K562 (cell line): ENCODE results near the gene CCKAR. TPM values are rescaled to one million over a fixed set of nuclear protein-coding genes. Genes with fewer than 3 reads are reported as not detected.

Experiments used
- ATAC-seq: fragments of 200-7000 bp; cut with Tn5 transposase; 3 replicates; pipeline ENCODE4 v1.9.1; 2020; ENCODE audit warnings: moderate library complexity
- BruUV-seq: library from RNA; stranded (reverse); fragments of 400-500 nt; replicated peaks from 2 replicates; lab custom pipeline; 2021; lab: Mats Ljungman, UMichigan
- CTCF ChIA-PET: fragments of 300-600 bp; formaldehyde crosslinking; extraction: SDS; loops from one replicate; lab custom pipeline; 2021; ENCODE audit warnings: low intra/inter-chr PET ratio; lab: Yijun Ruan, JAX
- POLR2A ChIA-PET: fragments of 300-600, 350-650 bp; sonication (Branson Sonifier 250); formaldehyde crosslinking; extraction: SDS; loops from one replicate; lab custom pipeline; 2021; ENCODE audit warnings: antibody characterized with exemption, inconsistent platforms; lab: Yijun Ruan, JAX
- DNase-seq, 4 experiments: peaks; one replicate each; pipeline versions ENCODE4 v3.0.0 to v3.0.0-alpha.2; 2011 to 2018; ENCODE audit warnings: low spot score in 3 of 4, mixed read lengths in 3 of 4; ENCODE audit errors: extremely low read depth in 1 of 4
- FAIRE-seq: peaks from 2 replicates; lab custom pipeline; 2011; peaks lifted over from hg19 to GRCh38; lab: Jason Lieb, UNC
- H2AFZ ChIP-seq: 2 replicates; pipeline ENCODE4 v1.6.0; 2011; ENCODE audit warnings: low read depth, low read length, control low read depth, inconsistent platforms
- H3K27ac ChIP-seq: fragments of 200-600 bp; 3 replicates; pipeline ENCODE4 v1.8.0; 2011; ENCODE audit warnings: low read depth, mild to moderate bottlenecking, control low read depth, inconsistent platforms, low read length, moderate library complexity, mixed read lengths; ENCODE audit errors: extremely low read depth
- H3K27me3 ChIP-seq, 2 experiments: fragments of 300-600 bp in 1 of 2; 2 replicates in 1 of 2; 3 replicates in 1 of 2; pipeline versions ENCODE4 v1.6.0 to v1.8.0; 2011; ENCODE audit warnings: inconsistent platforms in 2 of 2, low read length in 2 of 2, mild to moderate bottlenecking in 1 of 2, mixed read lengths in 1 of 2, moderate library complexity in 1 of 2; ENCODE audit not compliant: control insufficient read depth in 2 of 2, insufficient read depth in 2 of 2
- H3K36me3 ChIP-seq: fragments of 300-600 bp; 3 replicates; pipeline ENCODE4 v1.8.0; 2011; ENCODE audit warnings: mild to moderate bottlenecking, low read length, inconsistent platforms; ENCODE audit not compliant: control insufficient read depth, insufficient read depth
- H3K4me1 ChIP-seq, 2 experiments: fragments of 200-600 bp in 1 of 2; replicated peaks in 1 of 2; 2 replicates in 1 of 2; 3 replicates in 1 of 2; pipeline versions ENCODE4 v1.5.1 to v1.8.0; 2011; ENCODE audit warnings: inconsistent platforms in 2 of 2, low read length in 2 of 2, mild to moderate bottlenecking in 1 of 2, mixed read lengths in 1 of 2, moderate library complexity in 1 of 2; ENCODE audit not compliant: control insufficient read depth in 2 of 2, insufficient read depth in 2 of 2
- H3K4me2 ChIP-seq: 2 replicates; pipeline ENCODE4 v1.6.1; 2011; ENCODE audit warnings: low read length, control low read depth, inconsistent platforms, mixed read lengths; ENCODE audit not compliant: insufficient read depth
- H3K4me3 ChIP-seq: fragments of 200-600 bp; sonication (generic), shearing (Covaris generic); 2 replicates; pipeline ENCODE4 v1.5.1; 2016; ENCODE audit warnings: control low read depth, inconsistent platforms
- H3K79me2 ChIP-seq: fragments of 200-600 bp; 3 replicates; pipeline ENCODE4 v1.8.0; 2011; ENCODE audit warnings: low read length, inconsistent platforms; ENCODE audit not compliant: control insufficient read depth, insufficient read depth
- H3K9ac ChIP-seq, 2 experiments: 2 replicates each; pipeline versions ENCODE4 v1.6.0 to v1.6.1; 2011; ENCODE audit warnings: low read depth in 2 of 2, low read length in 2 of 2, control low read depth in 1 of 2, inconsistent platforms in 1 of 2, mild to moderate bottlenecking in 1 of 2, mixed read lengths in 1 of 2; ENCODE audit not compliant: insufficient read depth in 1 of 2
- H3K9me1 ChIP-seq: one replicate; pipeline ENCODE4 v1.6.0; 2011; ENCODE audit warnings: inconsistent platforms, mild to moderate bottlenecking, low read length, moderate library complexity; ENCODE audit not compliant: control insufficient read depth, insufficient read depth
- H3K9me3 ChIP-seq: replicated peaks from 2 replicates; pipeline ENCODE4 v1.5.1; 2011; ENCODE audit warnings: low read depth, low read length, inconsistent platforms; ENCODE audit not compliant: control insufficient read depth, insufficient read depth
- H4K20me1 ChIP-seq: replicated peaks from 2 replicates; pipeline ENCODE4 v1.6.1; 2011; ENCODE audit warnings: low read length, inconsistent platforms, mixed read lengths; ENCODE audit not compliant: control insufficient read depth, insufficient read depth
- BRF1 ChIP-seq: IDR thresholded peaks from 3 replicates; pipeline ENCODE4 v1.6.1; 2011; ENCODE audit warnings: borderline replicate concordance, mild to moderate bottlenecking; ENCODE audit not compliant: insufficient read length; ENCODE audit errors: extremely low read depth
- E2F5 ChIP-seq: sonication (generic); formaldehyde crosslinking; IDR thresholded peaks from 2 replicates; pipeline ENCODE4 v1.8.0; 2022; ENCODE audit warnings: mild to moderate bottlenecking, missing genetic modification reagents
- ETV5 ChIP-seq: sonication (generic); formaldehyde crosslinking; IDR thresholded peaks from 2 replicates; pipeline ENCODE4 v1.4.0; 2020; ENCODE audit warnings: low read depth, mild to moderate bottlenecking, missing genetic modification reagents
- HDAC2 ChIP-seq: fragments of 450-650 bp; IDR thresholded peaks from 2 replicates; pipeline ENCODE4 v1.6.1; 2016; ENCODE audit warnings: mild to moderate bottlenecking
- ILF3 ChIP-seq: fragments of 450-650 bp; IDR thresholded peaks from 2 replicates; pipeline ENCODE4 v1.6.1; 2018; ENCODE audit warnings: antibody characterized with exemption, mild to moderate bottlenecking, moderate library complexity, borderline replicate concordance
- KDM2B ChIP-seq: fragments of 250-450 bp; sonication (Bioruptor Pico); IDR thresholded peaks from 2 replicates; pipeline ENCODE4 v1.8.0; 2021; ENCODE audit warnings: mild to moderate bottlenecking, moderate library complexity
- MBD2 ChIP-seq: sonication (generic); IDR thresholded peaks from 2 replicates; pipeline ENCODE4 v1.6.1; 2016; ENCODE audit warnings: low read depth, borderline replicate concordance
- POU5F1 ChIP-seq: fragments of 150-350 bp; IDR thresholded peaks from 2 replicates; pipeline ENCODE4 v1.6.1; 2014; ENCODE audit warnings: borderline replicate concordance, low read length, low read depth, mild to moderate bottlenecking; ENCODE audit not compliant: partially characterized antibody
- PRMT5 ChIP-seq: sonication (generic); formaldehyde crosslinking; IDR thresholded peaks from 2 replicates; pipeline ENCODE4 v1.5.0; 2020; ENCODE audit warnings: missing genetic modification reagents
- RUNX1 ChIP-seq: sonication (generic); IDR thresholded peaks from 2 replicates; pipeline ENCODE4 v1.6.1; 2016; ENCODE audit warnings: antibody characterized with exemption, low read depth
- SMARCC2 ChIP-seq: fragments of 450-650 bp; IDR thresholded peaks from 2 replicates; pipeline ENCODE4 v1.6.1; 2017; ENCODE audit warnings: antibody characterized with exemption, moderate library complexity, mild to moderate bottlenecking, low read depth
- STAT5A ChIP-seq: IDR thresholded peaks from 2 replicates; pipeline ENCODE4 v1.6.1; 2012; ENCODE audit warnings: low read length, inconsistent platforms, borderline replicate concordance
- XRCC3 ChIP-seq: fragments of 450-650 bp; IDR thresholded peaks from 2 replicates; pipeline ENCODE4 v1.6.1; 2017; ENCODE audit warnings: mild to moderate bottlenecking, moderate library complexity
- ZNF184 ChIP-seq: sonication (generic); formaldehyde crosslinking; IDR thresholded peaks from 2 replicates; pipeline ENCODE4 v1.5.0; 2020; ENCODE audit warnings: missing genetic modification reagents
- ZNF324 ChIP-seq: fragments of 250-450 bp; sonication (Bioruptor Pico); IDR thresholded peaks from 2 replicates; pipeline ENCODE4 v1.4.0; 2020; ENCODE audit warnings: mild to moderate bottlenecking
- ZNF695 ChIP-seq: fragments of 450-650 bp; formaldehyde crosslinking; IDR thresholded peaks from 2 replicates; pipeline ENCODE4 v1.4.0; 2020; ENCODE audit warnings: mild to moderate bottlenecking, moderate library complexity
- ZNF717 ChIP-seq: fragments of 250-450 bp; sonication (Bioruptor Pico); IDR thresholded peaks from 2 replicates; pipeline ENCODE4 v1.5.0; 2021
- WGBS: fragments of 100-300 bp; shearing (Covaris generic); methylation state at CpG from one replicate; pipeline ENCODE4 v1.1.6; 2016; ENCODE audit warnings: low coverage, mixed read lengths; ENCODE audit not compliant: insufficient coverage; ENCODE audit errors: missing lambda C conversion rate; 5-methylcytosine and 5-hydroxymethylcytosine counted together
- in situ Hi-C: fragments of 300-500 bp; cut with MboI; formaldehyde crosslinking; loops from 4 replicates; pipeline ENCODE4 v1.15.0; 2018; ENCODE audit warnings: inconsistent platforms, mixed read lengths
- intact Hi-C: fragments of 100-400 bp; cut with micrococcal nuclease; formaldehyde crosslinking; loops from 2 replicates; pipeline ENCODE4 v1.14.2; 2022
- polyA plus RNA-seq, 8 experiments: library from polyadenylated mRNA; depleted of rRNA in 4 of 8; stranded (reverse) in 5 of 8; unstranded in 3 of 8; fragments of >200 nt; fragmentation: Nextera tagmentation in 2 of 8; fragmentation: Illumina TruSeq in 1 of 8; extraction: Ambion mirVana in 2 of 8; extraction: Trizol in 1 of 8; gene quantifications; 2 replicates each; pipeline versions ENCODE4 v1.2.1 to v1.2.3, GENCODE V29; 2011 to 2014; ENCODE audit warnings: inconsistent platforms in 1 of 8, missing spikeins in 1 of 8
- total RNA-seq, 7 experiments: library from RNA; depleted of rRNA in 6 of 7; stranded (reverse); fragments of >200 nt in 6 of 7; fragmentation: Illumina TruSeq in 2 of 7; extraction: Trizol in 2 of 7; gene quantifications; 2 replicates each; pipeline versions ENCODE4 v1.2.1 to v1.2.3, GENCODE V29; 2011 to 2021; ENCODE audit warnings: low replicate concordance in 1 of 7
- TF ChIP-seq, protein P1 (sequence below), 2 experiments: IDR thresholded peaks; 2 replicates each; pipeline ENCODE4 v1.6.1; 2011; ENCODE audit warnings: borderline replicate concordance in 1 of 2, control low read depth in 1 of 2, low read depth in 1 of 2, low read length in 1 of 2, mild to moderate bottlenecking in 1 of 2, mixed read lengths in 1 of 2, moderate library complexity in 1 of 2; ENCODE audit not compliant: insufficient read depth in 1 of 2, insufficient read length in 1 of 2, poor library complexity in 1 of 2, severe bottlenecking in 1 of 2; ENCODE audit errors: extremely low read depth in 1 of 2

Gene CCKAR
- total and polyA plus RNA-seq, 9 of the 15 experiments (the other 6 are each of a cell fraction or from before 2014, with no cell fraction given), result not detected

GRCh38 chr4:26454961-26455360 lies 35.3 kb downstream of the CCKAR start:
- Histone ChIP-seq H3K9me1 (no peaks in the 10 kb centered on the region), H3K9ac (no peak overlapping the region), H3K4me2 (no peak overlapping the region), H3K27ac (no peak overlapping the region), H2AFZ (no peak overlapping the region), H4K20me1 (no peaks in the 10 kb centered on the region), H3K36me3 (no peaks in the 10 kb centered on the region), H3K79me2 (no peaks in the 10 kb centered on the region), H3K9me3 (no peaks in the 10 kb centered on the region), H3K4me1 (no peaks in the 10 kb centered on the region), H3K27me3 (peaks cover 4 to 15% of the 10 kb centered on the region in 2 experiments; a peak in 2 of 5 replicates), H3K4me3 (no peak overlapping the region)
- in situ Hi-C loops (loop anchor here (10.0 kb wide), 1 partner anchor 560 kb away; no protein-coding TSS in a partner anchor), intact Hi-C loops (loop anchor here (5.0 to 10.0 kb wide), 2 partner anchors 410 to 557 kb away; partner anchors contain the start of gene STIM2)
- ChIA-PET CTCF (no interaction called here), POLR2A (no interaction called here)
- WGBS, result 3% methylated on average over 3 of the region's 3 CpGs
- no peak for ATAC-seq
- FAIRE-seq, result no peak
- TF ChIP-seq ILF3 (no peak), SMARCC2 (no peak), BRF1 (no peak), ZNF717 (no peak), KDM2B (no peak), RUNX1 (no peak), MBD2 (no peak), E2F5 (CRISPR knock-in tag) (no peak), STAT5A (no peak), HDAC2 (no peak), POU5F1 (no peak), ZNF184 (CRISPR knock-in tag) (no peak), ZNF695 (no peak), XRCC3 (no peak), ZNF324 (CRISPR knock-in tag) (no peak), ETV5 (CRISPR knock-in tag) (no peak), PRMT5 (CRISPR knock-in tag) (no peak)
- TF ChIP-seq, protein P1, sequence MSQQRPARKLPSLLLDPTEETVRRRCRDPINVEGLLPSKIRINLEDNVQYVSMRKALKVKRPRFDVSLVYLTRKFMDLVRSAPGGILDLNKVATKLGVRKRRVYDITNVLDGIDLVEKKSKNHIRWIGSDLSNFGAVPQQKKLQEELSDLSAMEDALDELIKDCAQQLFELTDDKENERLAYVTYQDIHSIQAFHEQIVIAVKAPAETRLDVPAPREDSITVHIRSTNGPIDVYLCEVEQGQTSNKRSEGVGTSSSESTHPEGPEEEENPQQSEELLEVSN (IDR thresholded peaks at IDR 0.05; ENCODE audit: borderline replicate concordance in 1 of 2, extremely low read depth in 1 of 2, insufficient read depth in 1 of 2, insufficient read length in 1 of 2, low read depth in 1 of 2, low read length in 1 of 2, poor library complexity in 1 of 2, severe bottlenecking in 1 of 2), result no peak
- no TSS peak for BruUV-seq
- DNase-seq, result no peak
